Motor neuron (in vitro differentiated cells): Measurements from ENCODE around the gene RNASEL. TPM values are rescaled to one million over a fixed set of nuclear protein-coding genes. Genes with fewer than 3 reads are reported as not detected.

Experiments
- ATAC-seq, 8 experiments: fragments of 200-7000 bp; cut with Tn5 transposase; replicated peaks in 6 of 8; 2 replicates each; pipeline ENCODE4 v1.8.0; 2021; ENCODE audit warnings: mild to moderate bottlenecking in 8 of 8, moderate library complexity in 8 of 8
- H3K27ac ChIP-seq, 2 donors: fragments of 250-450 bp; sonication (Bioruptor Pico); 2 replicates each; pipeline ENCODE4 v1.9.0; 2021; ENCODE audit warnings: antibody characterized with exemption in 2 of 2, mild to moderate bottlenecking in 2 of 2, moderate library complexity in 1 of 2
- H3K4me1 ChIP-seq, 2 donors: fragments of 250-450 bp; sonication (Bioruptor Pico); replicated peaks in 1 of 2; 2 replicates each; pipeline ENCODE4 v1.6.1; 2021; ENCODE audit warnings: antibody characterized with exemption in 2 of 2, mild to moderate bottlenecking in 2 of 2, moderate library complexity in 1 of 2
- H3K4me3 ChIP-seq, 5 donors: fragments of 250-450 bp; sonication (Bioruptor Pico); 2 replicates each; pipeline ENCODE4 v1.9.0; 2021; ENCODE audit warnings: antibody characterized with exemption in 5 of 5, mild to moderate bottlenecking in 5 of 5, moderate library complexity in 4 of 5
- WGBS, 10 experiments: fragments of 450-650 bp; shearing (Covaris generic); methylation state at CpG; one replicate each; pipeline ENCODE4 v1.0.0; 2022; 5-methylcytosine and 5-hydroxymethylcytosine counted together
- in situ Hi-C, 9 experiments: fragments of 400-800 bp; cut with MboI; loops; one replicate each; pipeline ENCODE4 v1.15.0; 2021; ENCODE audit warnings: low sequenced_read_pairs in 9 of 9, low pct_unique_long_range_greater_than_20kb in 2 of 9; ENCODE audit not compliant: unreplicated experiment in 9 of 9
- total RNA-seq, 8 experiments: library from RNA; unstranded; fragments of 300-600 nt; gene quantifications; 2 replicates each; pipeline versions ENCODE4 v1.2.3 to v1.2.4, GENCODE V29; 2022

The RNASEL gene
- total RNA-seq, 8 experiments from 2014 or later, result 2.5 to 7.9 (median 4.8) TPM

DNA sequence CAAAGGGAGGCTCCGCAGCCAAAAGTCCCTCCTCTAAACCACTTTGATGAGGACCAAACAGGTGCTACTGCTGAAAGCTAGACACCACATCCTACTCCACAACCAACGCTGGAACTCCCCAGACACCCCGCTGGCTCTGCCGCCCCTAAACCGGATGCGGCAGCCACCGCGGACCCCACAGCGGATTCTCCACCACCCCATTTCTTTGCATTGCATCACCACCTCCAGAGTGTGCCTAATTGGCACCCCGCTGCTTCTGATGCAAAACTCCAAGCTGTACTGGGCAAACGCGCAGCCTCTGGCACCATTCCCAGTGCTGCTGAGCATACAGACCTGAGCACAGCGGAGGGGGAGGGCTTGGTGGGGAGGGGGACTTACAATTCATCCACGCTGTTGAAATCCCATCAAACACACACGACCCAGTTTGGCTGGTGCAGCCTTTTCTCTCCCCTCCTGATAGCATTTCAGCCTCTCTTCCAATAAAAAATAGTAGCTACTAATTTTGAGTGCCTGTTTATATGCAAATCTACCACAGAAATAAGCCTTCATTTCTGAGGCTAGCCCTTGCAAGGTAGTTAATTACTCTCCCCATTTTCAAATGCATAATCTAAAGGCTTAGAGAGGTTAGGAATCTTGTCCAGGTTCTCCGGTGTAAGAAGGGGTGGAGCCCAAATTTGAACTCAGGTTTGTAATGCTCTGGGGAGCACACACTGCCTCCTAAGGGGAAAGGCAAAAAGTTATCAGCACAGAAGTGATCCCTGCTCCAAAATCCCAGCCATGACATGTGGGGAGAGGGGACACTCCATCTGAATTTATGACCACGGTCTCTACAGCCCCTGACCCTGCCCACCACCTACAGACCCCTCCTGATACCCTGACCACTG is 27.3 kb upstream of the RNASEL start:
- WGBS, 10 experiments, result 9 to 83% (median 28%) methylated on average over 1 to 13 of the region's 17 CpGs
- H3K27ac ChIP-seq, result peak overlapping the region; percentile 81 to 88
- in situ Hi-C loops, result no loop called here
- H3K4me1 ChIP-seq, result peaks cover 61 to 69% of the 10 kb centered on the region in 2 donors
- peak overlapping the region; percentile 24 to 39 (median 28) for H3K4me3 ChIP-seq
- ATAC-seq, result peak in 6 of 8 experiments; percentile 4 to 69 (median 48)

DNA sequence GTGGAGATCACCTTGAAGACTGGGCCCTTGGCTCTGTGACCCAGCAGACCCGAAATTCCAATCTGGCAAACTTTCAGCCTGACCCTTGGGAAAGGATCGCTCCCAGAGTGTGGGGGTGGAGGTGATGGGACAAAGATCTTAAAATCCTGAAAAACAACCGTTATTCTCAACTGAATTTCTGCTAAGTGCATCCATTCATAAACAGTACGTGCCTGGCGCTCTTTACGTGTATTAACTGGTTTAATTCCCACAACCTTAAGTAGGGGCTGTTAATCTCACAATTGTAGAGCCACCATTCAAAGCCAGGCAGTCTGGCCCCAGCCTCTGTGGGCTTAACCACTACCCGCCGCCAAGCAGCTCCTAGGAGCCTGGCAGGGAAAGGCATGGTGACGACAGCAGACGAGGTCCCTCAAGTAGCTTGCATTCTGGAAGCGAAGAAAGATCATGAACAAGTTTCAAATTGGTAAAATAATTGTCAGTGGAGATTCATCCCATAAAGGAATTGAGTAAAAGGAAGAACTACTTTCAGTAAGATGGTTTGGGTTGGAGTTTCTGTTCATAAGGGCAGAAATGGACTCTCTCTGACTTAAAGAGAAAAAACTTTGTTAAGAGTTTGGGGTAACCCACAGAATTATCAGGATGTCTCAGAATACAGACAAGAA is 26.5 kb upstream of the RNASEL start:
- WGBS, 10 experiments, result 11 to 86% (median 28%) methylated on average over 1 to 11 of the region's 11 CpGs; no CpG with 5 or more reads in 1 of the 10 experiments
- H3K27ac ChIP-seq, result peak overlapping the region; percentile 81 to 88
- in situ Hi-C loops, result no loop called here
- H3K4me3 ChIP-seq, result peak overlapping the region; percentile 24 to 39 (median 28)
- peaks cover 69 to 77% of the 10 kb centered on the region in 2 donors for H3K4me1 ChIP-seq
- peak in 5 of 8 experiments; percentile 8 to 25 (median 15) for ATAC-seq

DNA sequence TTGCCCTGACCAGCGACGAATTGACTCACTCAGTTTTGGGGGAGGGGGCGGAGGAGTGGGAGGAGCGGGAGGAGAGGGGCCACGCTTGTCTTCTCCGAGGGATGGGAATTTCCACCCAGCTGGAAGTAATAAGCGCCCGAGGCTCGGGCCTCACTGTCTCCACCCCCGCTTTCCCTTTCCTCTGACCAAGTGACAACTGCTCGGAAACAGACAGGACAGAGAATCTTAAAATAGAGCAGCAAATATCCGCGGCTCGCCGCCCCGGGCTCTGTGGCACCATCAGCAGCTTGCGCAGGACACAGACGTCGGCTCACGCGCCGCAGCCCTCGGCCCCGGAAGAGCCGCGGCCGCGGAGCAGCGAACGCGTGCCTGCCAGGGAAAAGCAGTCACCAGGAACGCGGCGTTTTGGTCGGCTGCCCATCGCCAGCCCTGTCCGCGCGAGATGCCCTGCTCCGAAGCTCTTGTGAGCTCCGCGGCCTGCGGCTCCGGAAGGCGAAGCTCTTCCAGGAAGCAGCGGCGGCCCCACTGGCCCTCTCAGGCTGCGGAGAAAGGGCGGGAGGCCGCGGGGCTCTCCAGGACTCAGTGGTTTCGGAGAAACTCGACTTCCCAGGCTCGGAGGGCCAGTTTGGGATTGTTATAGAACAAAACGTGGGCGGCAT is 25.9 kb upstream of the RNASEL start:
- 0 to 2% (median 1%) methylated on average over 1 to 38 of the region's 56 CpGs; no CpG with 5 or more reads in 3 of the 10 experiments for WGBS, 10 experiments
- H3K4me1 ChIP-seq, result peaks cover 76 to 83% of the 10 kb centered on the region in 2 donors
- peak overlapping the region; percentile 24 to 39 (median 28) for H3K4me3 ChIP-seq
- peak; percentile 63 to 89 (median 82) for ATAC-seq
- in situ Hi-C loops, result no loop called here
- peak overlapping the region; percentile 81 to 88 for H3K27ac ChIP-seq

DNA sequence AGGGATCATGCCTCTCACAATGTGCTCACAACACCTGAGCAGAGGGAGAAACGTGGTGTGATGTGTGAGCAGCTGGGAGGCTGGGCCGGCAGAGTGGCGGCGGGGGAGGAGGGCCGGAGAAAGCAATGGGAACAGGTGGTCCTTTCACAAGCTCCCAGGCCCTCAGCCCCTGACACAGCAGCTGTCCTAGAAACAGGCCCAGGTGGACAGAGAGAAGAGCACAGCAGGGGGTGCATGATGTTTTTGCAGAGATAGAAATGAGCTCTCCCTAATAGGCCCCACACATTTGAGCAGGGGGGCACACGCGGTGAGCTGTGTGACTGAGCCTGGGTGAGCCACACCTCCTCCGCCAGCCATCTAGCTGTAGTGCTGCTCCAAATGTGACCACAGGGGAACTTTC is 22.7 kb upstream of the RNASEL start:
- WGBS, 10 experiments, result 0 to 100% (median 53%) methylated on average over 1 to 3 of the region's 8 CpGs; no CpG with 5 or more reads in 5 of the 10 experiments
- Histone ChIP-seq H3K27ac (no peak overlapping the region), H3K4me3 (no peak overlapping the region), H3K4me1 (peaks cover 63 to 66% of the 10 kb centered on the region in 2 donors)
- peak in 5 of 8 experiments; percentile 4 to 18 (median 12) for ATAC-seq
- in situ Hi-C loops, result no loop called here

DNA sequence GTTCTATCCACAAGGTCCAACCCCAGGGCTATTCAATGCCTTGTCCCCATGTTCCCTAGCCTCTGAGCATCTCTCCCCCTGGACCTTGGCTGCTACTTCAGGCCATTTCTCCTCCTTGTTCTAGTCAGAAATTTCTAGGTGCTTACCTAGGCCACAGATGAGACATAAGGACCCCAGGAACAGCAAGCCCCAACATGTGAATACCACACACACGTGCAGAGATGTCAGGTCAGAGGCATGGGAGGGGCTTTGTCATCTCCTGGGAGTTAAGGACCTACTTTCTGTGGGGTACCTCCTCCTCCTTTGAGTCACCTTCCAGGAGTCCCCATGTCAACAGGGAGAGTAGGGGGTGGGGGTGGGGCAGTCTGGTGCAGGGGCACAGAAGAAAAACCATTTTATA is 22.3 kb upstream of the RNASEL start:
- H3K27ac ChIP-seq, result no peak overlapping the region
- no peak for ATAC-seq
- peaks cover 63 to 66% of the 10 kb centered on the region in 2 donors for H3K4me1 ChIP-seq
- in situ Hi-C loops, result no loop called here
- 80 to 100% methylated on average over 1 of the region's 1 CpG; no CpG with 5 or more reads in 8 of the 10 experiments for WGBS, 10 experiments
- no peak overlapping the region for H3K4me3 ChIP-seq

DNA sequence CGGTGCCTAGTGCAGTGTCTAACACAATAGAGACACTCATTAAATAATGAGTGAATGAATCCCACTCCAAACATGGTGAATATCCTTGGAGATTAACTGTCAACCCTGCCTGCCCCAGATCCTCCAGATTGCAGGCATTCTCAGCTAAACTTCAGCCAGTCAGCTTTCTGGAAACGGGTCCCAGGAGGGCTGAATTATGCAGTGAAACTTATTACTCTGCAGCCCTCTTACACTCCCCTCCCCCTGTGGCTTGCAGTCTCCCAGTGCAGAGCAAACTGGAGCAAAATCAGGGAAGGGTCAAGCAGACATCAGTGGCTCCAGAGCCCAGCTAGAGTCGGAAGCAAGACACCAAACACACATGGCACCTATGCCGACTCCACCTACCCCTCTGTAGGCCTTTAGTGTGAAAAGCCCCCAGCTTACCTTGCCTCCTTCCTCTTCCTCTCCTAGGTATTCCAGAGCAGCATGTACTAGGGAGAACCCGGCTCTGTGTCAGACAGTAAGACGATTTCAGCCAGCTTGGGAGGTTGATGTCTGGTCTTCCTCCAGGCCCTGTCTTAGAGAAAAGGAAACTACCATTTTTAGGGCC is 21.6 kb upstream of the RNASEL start:
- 25 to 80% (median 61%) methylated on average over 1 to 3 of the region's 6 CpGs; no CpG with 5 or more reads in 2 of the 10 experiments for WGBS, 10 experiments
- in situ Hi-C loops, result no loop called here
- Histone ChIP-seq H3K4me1 (peaks cover 59 to 62% of the 10 kb centered on the region in 2 donors), H3K4me3 (no peak overlapping the region), H3K27ac (no peak overlapping the region)
- peak in 3 of 8 experiments; percentile 2 to 15 (median 6) for ATAC-seq

DNA sequence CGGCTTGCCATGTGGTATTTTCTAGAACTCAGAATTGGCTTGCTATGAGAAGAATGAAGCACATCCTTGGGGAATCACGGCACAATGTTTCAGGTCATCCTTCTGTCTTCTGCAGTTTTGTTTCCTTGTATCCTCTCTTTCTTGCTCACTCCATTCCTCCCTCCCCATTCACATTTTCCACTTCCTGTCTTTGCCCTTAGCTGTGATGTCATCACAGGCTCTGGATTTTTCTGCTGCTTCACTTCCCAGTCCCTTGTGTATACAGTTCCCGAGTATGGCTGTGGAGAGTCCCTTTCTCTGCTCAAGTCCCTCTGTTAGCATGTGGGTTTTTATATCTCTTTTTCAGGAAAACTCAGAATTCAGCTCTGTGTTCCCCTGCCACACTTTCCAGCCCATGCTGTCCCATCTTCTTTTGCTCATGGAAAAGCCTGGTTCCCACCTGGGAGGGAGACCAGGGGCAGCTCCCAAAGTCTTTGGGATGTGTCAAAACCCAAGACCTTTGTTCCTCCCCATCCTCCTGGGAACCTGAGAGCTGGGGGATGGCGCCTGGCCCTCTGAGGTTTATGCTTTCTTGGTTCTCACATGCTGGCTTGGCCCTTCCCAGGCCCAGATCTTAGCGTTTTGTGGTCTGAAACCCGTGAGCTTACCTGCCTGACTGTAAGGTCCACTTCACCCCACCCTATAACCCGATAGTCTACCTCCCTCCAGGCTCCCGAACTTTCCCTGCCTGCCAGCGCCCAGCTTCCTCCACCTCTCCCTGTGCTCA is 20.0 kb upstream of the RNASEL start:
- in situ Hi-C loops, result loop anchor here in 1 of 9 experiments (10.0 kb wide), 1 partner anchor 176 kb away; the partner anchor contains the start of gene NPL
- Histone ChIP-seq H3K27ac (no peak overlapping the region), H3K4me1 (peaks cover 47 to 51% of the 10 kb centered on the region in 2 donors), H3K4me3 (no peak overlapping the region)
- no peak for ATAC-seq
- WGBS, 10 experiments, result 14 to 94% (median 81%) methylated on average over 1 to 8 of the region's 9 CpGs; no CpG with 5 or more reads in 1 of the 10 experiments

DNA sequence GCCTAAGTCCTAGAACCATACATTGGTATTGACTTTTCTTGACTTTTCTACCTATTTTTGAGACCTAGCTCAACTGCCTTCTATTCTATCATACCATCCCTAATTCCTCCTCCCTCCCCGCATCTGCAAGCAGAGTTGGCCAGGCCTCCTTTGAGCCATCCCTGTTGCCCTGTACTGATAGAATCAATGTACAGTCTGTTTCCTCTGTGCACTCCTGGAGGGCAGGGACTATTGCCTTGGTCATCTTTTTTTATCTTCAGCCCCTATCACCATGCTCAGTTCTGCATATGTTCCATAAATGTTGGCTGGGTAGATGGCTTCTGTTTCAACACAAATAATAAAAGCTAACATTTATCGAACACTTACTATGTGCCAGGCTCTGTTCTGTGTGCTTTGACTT is 19.2 kb upstream of the RNASEL start:
- in situ Hi-C loops, result loop anchor here in 1 of 9 experiments (10.0 kb wide), 1 partner anchor 177 kb away; the partner anchor contains the start of gene NPL
- 67 to 100% (median 94%) methylated on average over 1 to 2 of the region's 2 CpGs; no CpG with 5 or more reads in 1 of the 10 experiments for WGBS, 10 experiments

DNA sequence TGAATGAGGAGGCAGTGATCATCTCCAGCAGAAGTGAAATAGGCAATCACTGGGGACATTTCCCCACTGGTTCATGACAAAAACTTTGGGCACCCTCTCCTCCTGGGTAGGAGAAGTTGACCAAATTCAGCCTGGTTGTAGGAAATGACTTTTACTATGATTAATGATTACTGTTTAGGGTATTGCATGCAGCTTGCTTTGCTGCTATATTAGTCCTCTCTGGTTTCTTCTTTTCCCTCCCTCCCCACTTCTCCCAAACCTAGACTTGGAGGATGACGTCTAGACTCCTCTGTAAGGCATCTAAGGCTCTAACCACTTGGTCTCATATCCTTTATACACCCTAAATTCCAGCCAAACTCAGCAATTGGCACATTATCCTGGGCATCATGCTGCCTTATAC is 18.5 kb upstream of the RNASEL start:
- Histone ChIP-seq H3K27ac (no peak overlapping the region), H3K4me1 (peaks cover 49 to 52% of the 10 kb centered on the region in 2 donors), H3K4me3 (no peak overlapping the region)
- in situ Hi-C loops, result loop anchor here in 1 of 9 experiments (10.0 kb wide), 1 partner anchor 177 kb away; the partner anchor contains the start of gene NPL
- ATAC-seq, result no peak
- 0 to 90% (median 71%) methylated on average over 1 of the region's 1 CpG; no CpG with 5 or more reads in 5 of the 10 experiments for WGBS, 10 experiments

More for the DNA sequence above, 19.2 kb upstream of the RNASEL start:
- H3K4me1 ChIP-seq, result peaks cover 47 to 48% of the 10 kb centered on the region in 2 donors
- H3K4me3 ChIP-seq, result no peak overlapping the region
- ATAC-seq, result no peak
- no peak overlapping the region for H3K27ac ChIP-seq

DNA sequence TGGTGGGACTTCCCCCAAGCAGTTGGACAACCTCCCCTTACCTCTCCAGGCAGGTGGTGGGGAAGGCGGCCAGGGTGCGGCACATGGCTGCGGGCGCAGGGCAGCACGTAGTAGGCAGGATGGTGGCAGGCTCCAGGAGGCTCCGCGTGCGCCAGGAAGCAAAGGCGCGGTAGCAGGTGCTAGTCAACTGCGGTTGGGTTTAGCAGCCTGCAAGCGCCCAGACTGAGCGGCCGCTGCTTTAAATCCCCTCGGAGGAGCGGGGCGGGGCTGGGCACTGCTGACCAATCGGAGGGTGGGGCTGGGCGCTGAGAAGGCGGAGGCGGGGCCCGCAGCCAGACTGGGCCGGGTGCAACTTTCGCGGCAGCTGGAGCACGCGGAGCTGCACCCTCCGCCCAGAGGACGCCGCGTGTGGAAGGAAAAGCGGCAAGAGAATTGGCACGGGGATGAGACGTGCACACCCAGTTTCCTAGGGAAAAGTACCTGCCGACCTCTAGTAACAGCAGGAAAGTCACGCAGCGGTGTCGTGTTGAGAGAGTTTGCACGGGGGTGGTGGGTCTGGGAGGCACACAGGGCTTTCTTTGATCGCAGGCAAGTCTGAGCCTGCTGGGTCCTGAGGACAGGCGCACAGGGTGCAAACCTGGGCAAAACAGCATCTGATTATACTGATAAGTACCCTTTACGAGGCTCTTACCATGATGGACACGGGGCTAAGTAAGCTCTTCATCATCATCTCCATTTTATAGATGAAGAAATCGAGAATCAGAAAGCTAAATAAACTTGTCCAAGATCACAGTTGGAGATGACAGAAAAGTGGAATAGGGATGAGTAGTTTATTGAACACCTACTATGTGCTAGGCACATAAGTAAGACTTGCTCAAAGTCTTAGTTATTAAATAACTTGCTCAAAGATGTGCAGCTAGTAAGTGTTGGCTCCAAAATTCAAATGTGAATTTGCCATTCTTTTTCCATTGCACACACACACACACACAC is 15.4 kb upstream of the RNASEL start, which contains the start of gene RGS16:
Gene RGS16 (minus strand): TSS at position 215 of the 990 bp plus-strand sequence. CDS start 130 bp downstream, at position 85.
- 26 to 81% (median 33%) methylated on average over 3 to 14 of the region's 44 CpGs; no CpG with 5 or more reads in 4 of the 10 experiments for WGBS, 10 experiments
- H3K4me1 ChIP-seq, result peaks cover 40 to 41% of the 10 kb centered on the region in 2 donors
- in situ Hi-C loops, result loop anchor here in 2 of 9 experiments (5.0 to 10.0 kb wide), 2 partner anchors 180 to 183 kb away; partner anchors contain the start of gene NPL (in 2 of the 2)
- peak; percentile 77 to 95 (median 95) for ATAC-seq
- H3K4me3 ChIP-seq, result peak within 1 kb of the TSS; percentile 34 to 61 (median 46)
- no peak within 1 kb of the TSS for H3K27ac ChIP-seq
